Natural killer cell (primary cell): Measurements from ENCODE around the gene MED13L. TPM values are rescaled to one million over a fixed set of nuclear protein-coding genes. Genes with fewer than 3 reads are reported as not detected.

Experiments
- ATAC-seq, 3 donors: fragments of 150-1000 bp in 2 of 3; fragments of 200-7000 bp in 1 of 3; cut with Tn5 transposase; 1 replicate in 1 of 3; 2 replicates in 2 of 3; pipeline ENCODE4 v1.10.0; 2021; ENCODE audit warnings: mild to moderate bottlenecking in 2 of 3, moderate library complexity in 2 of 3
- DNase-seq, 2 donors: peaks; one replicate each; pipeline versions ENCODE4 v3.0.0 to v3.0.0-alpha.2; 2013 to 2021; ENCODE audit warnings: mixed read lengths in 1 of 2
- H3K27ac ChIP-seq: one replicate; pipeline ENCODE4 v1.5.1; 2013; ENCODE audit warnings: mild to moderate bottlenecking, low read length
- H3K27me3 ChIP-seq: one replicate; pipeline ENCODE4 v1.6.1; 2013; ENCODE audit warnings: low read length; ENCODE audit not compliant: control insufficient read depth, insufficient read depth
- H3K36me3 ChIP-seq: one replicate; pipeline ENCODE4 v1.6.1; 2013; ENCODE audit warnings: low read length; ENCODE audit not compliant: control insufficient read depth, insufficient read depth
- H3K4me1 ChIP-seq: one replicate; pipeline ENCODE4 v1.6.1; 2013; ENCODE audit warnings: low read length; ENCODE audit not compliant: control insufficient read depth, insufficient read depth
- H3K4me3 ChIP-seq: one replicate; pipeline ENCODE4 v1.5.1; 2013; ENCODE audit warnings: low read length
- H3K9me3 ChIP-seq: one replicate; pipeline ENCODE4 v1.6.1; 2013; ENCODE audit warnings: low read length; ENCODE audit not compliant: control insufficient read depth, insufficient read depth
- H3K27ac Mint-ChIP-seq, 2 donors: one replicate each; pipeline ENCODE4 v1.8.0; 2022; ENCODE audit warnings: mild to moderate bottlenecking in 2 of 2, mixed read lengths in 2 of 2, moderate library complexity in 1 of 2
- H3K27me3 Mint-ChIP-seq, 2 donors: one replicate each; pipeline ENCODE4 v1.8.0; 2022; ENCODE audit warnings: low read depth in 2 of 2, mixed read lengths in 2 of 2
- H3K36me3 Mint-ChIP-seq: one replicate; pipeline ENCODE4 v1.8.0; 2022; ENCODE audit warnings: mixed read lengths
- H3K4me1 Mint-ChIP-seq, 2 donors: one replicate each; pipeline ENCODE4 v1.8.0; 2022; ENCODE audit warnings: mixed read lengths in 2 of 2
- H3K4me3 Mint-ChIP-seq: one replicate; pipeline ENCODE4 v1.8.0; 2022; ENCODE audit warnings: mild to moderate bottlenecking, moderate library complexity, mixed read lengths
- H3K9me3 Mint-ChIP-seq, 2 donors: one replicate each; pipeline ENCODE4 v1.8.0; 2022; ENCODE audit warnings: mixed read lengths in 2 of 2
- WGBS: methylation state at CpG from one replicate; pipeline ENCODE4 v1.1.7; 2013; ENCODE audit warnings: missing lambda C conversion rate; ENCODE audit not compliant: insufficient coverage; 5-methylcytosine and 5-hydroxymethylcytosine counted together
- intact Hi-C: fragments of 100-400 bp; cut with micrococcal nuclease; formaldehyde crosslinking; loops from one replicate; pipeline ENCODE4 v1.14.2; 2022
- total RNA-seq, 4 donors: library from RNA; stranded (reverse); fragments of 120-200 nt in 1 of 4; gene quantifications; one replicate each; pipeline versions ENCODE4 v1.2.3 to v1.2.4, GENCODE V29; 2013 to 2022
- TF ChIP-seq, protein P1 (sequence below): fragments of 200-600 bp; IDR thresholded peaks from one replicate; pipeline ENCODE4 v1.8.0; 2022; ENCODE audit warnings: antibody characterized with exemption

Gene MED13L
- total RNA-seq, 3 donors from 2014 or later (not counting 1 experiment from before 2014, with no cell fraction given), result 237 to 316 (median 240) TPM

GRCh38 chr12:116276652-116277466, 634 bp downstream of the MED13L start:
- H3K27ac Mint-ChIP-seq, result peak overlapping the region; percentile 88 to 93
- H3K9me3 Mint-ChIP-seq, result no peaks in the 10 kb centered on the region
- H3K4me1 Mint-ChIP-seq, result peaks cover 40 to 41% of the 10 kb centered on the region in 2 donors
- H3K4me3 ChIP-seq, result peak overlapping the region; percentile 92
- H3K36me3 ChIP-seq, result no peaks in the 10 kb centered on the region
- no peaks in the 10 kb centered on the region for H3K9me3 ChIP-seq
- H3K4me3 Mint-ChIP-seq, result peak overlapping the region; percentile 96
- ATAC-seq (peak; percentile 49 to 63 (median 51)), DNase-seq (peak; percentile 65 to 84)
- peaks cover 8% of the 10 kb centered on the region for H3K36me3 Mint-ChIP-seq
- TF ChIP-seq, protein P1, sequence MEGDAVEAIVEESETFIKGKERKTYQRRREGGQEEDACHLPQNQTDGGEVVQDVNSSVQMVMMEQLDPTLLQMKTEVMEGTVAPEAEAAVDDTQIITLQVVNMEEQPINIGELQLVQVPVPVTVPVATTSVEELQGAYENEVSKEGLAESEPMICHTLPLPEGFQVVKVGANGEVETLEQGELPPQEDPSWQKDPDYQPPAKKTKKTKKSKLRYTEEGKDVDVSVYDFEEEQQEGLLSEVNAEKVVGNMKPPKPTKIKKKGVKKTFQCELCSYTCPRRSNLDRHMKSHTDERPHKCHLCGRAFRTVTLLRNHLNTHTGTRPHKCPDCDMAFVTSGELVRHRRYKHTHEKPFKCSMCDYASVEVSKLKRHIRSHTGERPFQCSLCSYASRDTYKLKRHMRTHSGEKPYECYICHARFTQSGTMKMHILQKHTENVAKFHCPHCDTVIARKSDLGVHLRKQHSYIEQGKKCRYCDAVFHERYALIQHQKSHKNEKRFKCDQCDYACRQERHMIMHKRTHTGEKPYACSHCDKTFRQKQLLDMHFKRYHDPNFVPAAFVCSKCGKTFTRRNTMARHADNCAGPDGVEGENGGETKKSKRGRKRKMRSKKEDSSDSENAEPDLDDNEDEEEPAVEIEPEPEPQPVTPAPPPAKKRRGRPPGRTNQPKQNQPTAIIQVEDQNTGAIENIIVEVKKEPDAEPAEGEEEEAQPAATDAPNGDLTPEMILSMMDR, result no peak
- intact Hi-C loops, result loop anchor here (2.0 to 5.0 kb wide), 3 partner anchors 40 to 210 kb away; no protein-coding TSS in a partner anchor
- peak overlapping the region; percentile 50 for H3K27ac ChIP-seq
- WGBS, result under 1% methylated on average over 99 of the region's 104 CpGs
- no peaks in the 10 kb centered on the region for H3K27me3 Mint-ChIP-seq
- no peaks in the 10 kb centered on the region for H3K27me3 ChIP-seq
- H3K4me1 ChIP-seq, result peaks cover 12% of the 10 kb centered on the region

DNA sequence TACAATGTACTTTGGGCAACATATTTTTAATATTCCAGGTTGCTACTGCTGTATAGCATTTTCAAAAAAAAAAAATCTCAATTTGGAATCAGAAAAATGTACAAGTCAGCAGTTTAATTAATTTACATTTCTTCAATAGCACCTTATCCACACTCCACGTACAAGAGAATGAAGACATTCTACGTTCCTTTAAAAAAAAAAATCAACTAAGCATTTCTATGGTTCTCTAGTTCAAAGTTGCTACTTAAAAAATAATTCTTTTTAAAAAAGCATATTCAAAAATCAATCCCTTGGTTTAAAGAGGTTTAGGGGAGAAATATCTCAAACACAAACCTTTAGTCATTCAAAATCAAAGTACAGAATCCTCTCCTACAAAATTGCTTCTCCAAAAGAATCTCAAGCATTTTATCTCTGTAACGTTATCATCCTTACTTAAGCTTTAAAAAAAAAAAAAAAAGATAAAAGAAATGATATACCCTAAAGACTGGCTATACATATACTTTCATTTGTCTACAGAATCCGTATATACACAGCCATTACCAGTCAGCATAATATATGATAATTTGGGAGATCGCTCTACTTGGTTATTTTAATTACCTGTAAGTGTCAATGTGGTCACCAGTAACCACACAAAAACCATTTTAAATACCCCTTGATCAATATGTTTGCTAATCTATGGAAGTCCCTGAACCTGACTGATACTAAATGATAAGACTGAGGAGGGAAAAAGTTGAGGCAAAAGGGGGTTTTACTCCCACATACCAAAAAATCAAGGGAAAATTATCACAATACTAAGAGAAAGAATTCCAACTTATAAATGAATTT, 2.7 kb downstream of the MED13L start:
- peak overlapping the region; percentile 92 for H3K4me3 ChIP-seq
- peaks cover 8% of the 10 kb centered on the region for H3K36me3 Mint-ChIP-seq

GRCh38 chr12:116273813-116274550, 3.5 kb downstream of the MED13L start:
- Histone ChIP-seq H3K9me3 (no peaks in the 10 kb centered on the region), H3K4me3 (no peak overlapping the region), H3K27me3 (no peaks in the 10 kb centered on the region), H3K27ac (no peak overlapping the region), H3K36me3 (no peaks in the 10 kb centered on the region), H3K4me1 (peaks cover 12% of the 10 kb centered on the region)
- 67% methylated on average over 1 of the region's 4 CpGs for WGBS
- DNase-seq, result no peak
- H3K27ac Mint-ChIP-seq, result no peak overlapping the region
- no peaks in the 10 kb centered on the region for H3K9me3 Mint-ChIP-seq
- H3K36me3 Mint-ChIP-seq, result peaks cover 8% of the 10 kb centered on the region
- ATAC-seq, result no peak
- intact Hi-C loops, result no loop called here
- peaks cover 45 to 46% of the 10 kb centered on the region in 2 donors for H3K4me1 Mint-ChIP-seq
- H3K4me3 Mint-ChIP-seq, result peak overlapping the region; percentile 52
- TF ChIP-seq, protein P1, result no peak
- no peaks in the 10 kb centered on the region for H3K27me3 Mint-ChIP-seq

More for the DNA sequence above, 2.7 kb downstream of the MED13L start:
- no peak for DNase-seq
- no peaks in the 10 kb centered on the region for H3K9me3 Mint-ChIP-seq
- H3K27ac ChIP-seq, result no peak overlapping the region
- peak overlapping the region; percentile 96 for H3K4me3 Mint-ChIP-seq
- TF ChIP-seq, protein P1, result no peak
- peak overlapping the region; percentile 88 to 93 for H3K27ac Mint-ChIP-seq
- H3K9me3 ChIP-seq, result no peaks in the 10 kb centered on the region
- peaks cover 40 to 41% of the 10 kb centered on the region in 2 donors for H3K4me1 Mint-ChIP-seq
- intact Hi-C loops, result loop anchor here (5.0 kb wide), 2 partner anchors 37 to 207 kb away; no protein-coding TSS in a partner anchor
- no peaks in the 10 kb centered on the region for H3K27me3 Mint-ChIP-seq
- 10% methylated on average over 2 of the region's 5 CpGs for WGBS
- no peaks in the 10 kb centered on the region for H3K27me3 ChIP-seq
- peaks cover 12% of the 10 kb centered on the region for H3K4me1 ChIP-seq
- H3K36me3 ChIP-seq, result no peaks in the 10 kb centered on the region
- no peak for ATAC-seq
